Retinal pigment epithelial cell (primary cell): ENCODE data around the gene PNKD.
A peak's percentile ranks its signal among the peaks of the same experiment; 100 is the strongest.
"Not testable (repeated sequence)": the region's sequence is repeated elsewhere in the genome, so short reads cannot be mapped to it uniquely, and the experiment has no call there.

Source experiments
- DNase-seq: peaks from one replicate; pipeline ENCODE4 v3.0.0-alpha.2; 2010; ENCODE audit warnings: low read depth
- H3K4me3 ChIP-seq: 2 replicates; pipeline ENCODE4 v1.5.1; 2011; ENCODE audit warnings: mild to moderate bottlenecking, low read length, control low read depth, moderate library complexity
- TF ChIP-seq, protein P1 (sequence below): conservative IDR thresholded peaks from 2 replicates; pipeline ENCODE4 v1.5.1; 2011; ENCODE audit warnings: low read depth, low read length, control low read depth, inconsistent platforms

PNKD gene

GRCh38 chr2:218301176-218301819 lies 31.0 kb downstream of the PNKD start:
- TF ChIP-seq, protein P1, sequence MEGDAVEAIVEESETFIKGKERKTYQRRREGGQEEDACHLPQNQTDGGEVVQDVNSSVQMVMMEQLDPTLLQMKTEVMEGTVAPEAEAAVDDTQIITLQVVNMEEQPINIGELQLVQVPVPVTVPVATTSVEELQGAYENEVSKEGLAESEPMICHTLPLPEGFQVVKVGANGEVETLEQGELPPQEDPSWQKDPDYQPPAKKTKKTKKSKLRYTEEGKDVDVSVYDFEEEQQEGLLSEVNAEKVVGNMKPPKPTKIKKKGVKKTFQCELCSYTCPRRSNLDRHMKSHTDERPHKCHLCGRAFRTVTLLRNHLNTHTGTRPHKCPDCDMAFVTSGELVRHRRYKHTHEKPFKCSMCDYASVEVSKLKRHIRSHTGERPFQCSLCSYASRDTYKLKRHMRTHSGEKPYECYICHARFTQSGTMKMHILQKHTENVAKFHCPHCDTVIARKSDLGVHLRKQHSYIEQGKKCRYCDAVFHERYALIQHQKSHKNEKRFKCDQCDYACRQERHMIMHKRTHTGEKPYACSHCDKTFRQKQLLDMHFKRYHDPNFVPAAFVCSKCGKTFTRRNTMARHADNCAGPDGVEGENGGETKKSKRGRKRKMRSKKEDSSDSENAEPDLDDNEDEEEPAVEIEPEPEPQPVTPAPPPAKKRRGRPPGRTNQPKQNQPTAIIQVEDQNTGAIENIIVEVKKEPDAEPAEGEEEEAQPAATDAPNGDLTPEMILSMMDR, result peak; percentile 94
- no peak for DNase-seq
- no peak overlapping the region for H3K4me3 ChIP-seq

DNA sequence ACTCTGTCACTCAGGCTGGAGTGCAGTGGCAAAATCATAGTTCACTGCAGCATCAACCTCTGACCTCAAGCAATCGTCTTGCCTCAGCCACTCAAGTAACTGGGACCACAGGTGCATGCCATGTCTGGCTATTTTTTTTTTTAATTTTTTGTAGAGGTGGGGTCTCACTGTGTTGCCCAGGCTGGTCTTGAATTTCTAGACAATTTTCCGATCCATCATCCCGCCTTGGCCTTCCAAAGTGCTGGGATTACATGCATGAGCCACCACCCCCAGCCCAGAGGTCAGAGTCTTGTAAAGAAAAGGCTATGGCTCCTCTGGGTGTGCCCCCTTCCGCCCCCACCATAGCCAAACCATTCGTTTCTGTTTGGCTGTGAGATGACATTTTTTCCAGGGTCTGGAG lies 35.1 kb downstream of the PNKD start:
- DNase-seq, result no peak
- TF ChIP-seq, protein P1, result no peak

GRCh38 chr2:218306184-218306920 lies 36.0 kb downstream of the PNKD start:
- TF ChIP-seq, protein P1, result no peak
- DNase-seq, result no peak
- no peak overlapping the region for H3K4me3 ChIP-seq

More for the DNA sequence above, 35.1 kb downstream of the PNKD start:
- no peak overlapping the region for H3K4me3 ChIP-seq

GRCh38 chr2:218307415-218308090 lies 37.2 kb downstream of the PNKD start:
- no peak for DNase-seq
- TF ChIP-seq, protein P1, result no peak
- H3K4me3 ChIP-seq, result no peak overlapping the region

DNA sequence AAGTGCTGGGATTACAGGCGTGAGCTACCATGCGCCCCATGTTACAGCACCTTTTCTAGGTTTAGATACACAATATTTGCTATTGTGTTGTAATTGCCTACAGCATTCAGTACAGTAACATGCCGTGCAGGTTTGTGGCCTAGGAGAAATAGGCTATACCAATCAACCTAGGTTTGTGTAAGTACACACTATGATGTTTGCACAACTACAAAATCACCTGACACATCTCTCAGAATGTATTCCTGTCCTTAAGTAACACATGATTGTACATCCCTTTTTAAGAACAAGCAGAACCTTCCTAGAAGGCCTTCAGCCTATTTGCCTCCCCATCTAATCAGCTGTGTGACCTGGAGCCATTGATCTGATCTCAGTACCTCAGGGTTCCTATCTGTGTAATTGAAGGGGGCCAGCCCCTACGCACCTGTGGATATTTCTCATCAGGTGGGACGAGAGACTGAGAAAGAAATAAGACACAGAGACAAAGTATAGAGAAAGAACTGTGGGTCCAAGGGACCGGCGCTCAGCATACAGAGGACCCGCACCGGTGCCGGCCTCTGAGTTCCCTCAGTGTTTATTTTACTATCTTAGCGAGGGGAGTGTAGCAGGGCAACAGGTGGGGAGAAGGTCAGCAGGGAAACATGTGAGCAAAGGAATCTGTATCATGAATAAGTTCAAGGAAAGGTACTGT lies 40.7 kb downstream of the PNKD start:
- DNase-seq, result no peak
- TF ChIP-seq, protein P1, result no peak
- no peak overlapping the region for H3K4me3 ChIP-seq

GRCh38 chr2:218311541-218312266 lies 41.4 kb downstream of the PNKD start:
- DNase-seq, H3K4me3 ChIP-seq: not testable (repeated sequence)
